ENCODE data around the gene LRMDA.

The LRMDA gene

DNA sequence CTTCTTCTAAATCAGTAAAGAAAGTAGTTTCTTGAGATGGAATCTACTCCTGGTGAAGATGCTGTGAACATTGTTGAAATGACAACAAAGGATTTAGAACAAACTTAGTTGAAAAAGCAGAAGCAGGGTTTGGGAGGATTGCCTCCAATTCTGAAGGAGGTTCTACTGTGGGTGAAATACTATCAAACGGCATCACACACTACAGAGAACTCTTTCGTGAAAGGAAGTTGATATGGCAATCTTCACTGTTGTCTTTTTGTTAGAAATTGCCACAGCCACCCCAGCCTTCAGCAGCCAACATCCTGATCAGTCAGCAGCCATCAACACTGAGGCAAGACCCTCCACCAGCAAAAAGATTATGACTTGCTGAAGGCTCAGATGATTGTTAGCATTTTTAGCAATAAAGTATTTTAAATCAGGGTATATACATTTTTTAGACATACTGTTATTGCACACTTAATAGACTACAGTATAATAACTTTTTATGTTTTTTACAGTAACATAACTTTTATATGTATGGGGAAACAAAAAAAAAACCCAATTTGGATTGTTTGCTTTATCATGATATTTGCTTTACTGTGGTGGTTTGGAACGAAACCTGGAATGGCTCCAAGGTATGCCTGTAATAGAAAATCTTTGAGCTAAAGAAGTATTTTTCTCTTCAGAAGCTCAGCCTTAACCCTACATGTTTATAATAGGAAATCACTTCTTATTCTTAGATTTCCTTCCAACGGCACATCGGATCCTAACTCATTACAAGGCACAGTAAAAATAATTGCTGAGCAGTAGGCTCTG, 257.3 kb downstream of the LRMDA start:
- H3K27ac ChIP-seq (ENCODE audit: low read depth, low read length), result no peak overlapping the region

DNA sequence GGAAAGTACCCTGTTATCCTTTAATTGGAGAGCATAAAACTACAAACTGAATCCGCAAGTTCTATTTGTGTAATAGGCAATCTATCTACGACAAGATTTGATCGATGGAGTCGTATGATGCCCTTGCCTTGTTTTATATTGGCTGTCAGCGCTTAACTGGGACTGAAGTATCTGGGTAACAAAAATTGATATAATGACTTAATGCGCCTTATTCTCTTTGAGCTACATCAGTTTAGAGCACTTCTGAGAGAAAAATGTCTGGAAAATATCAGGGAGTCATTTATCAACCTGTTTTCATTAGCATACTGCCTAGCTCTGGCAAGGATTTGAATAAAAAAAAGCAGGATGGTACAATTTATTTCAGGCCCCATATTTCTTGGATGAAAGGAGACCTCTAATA, 262.1 kb downstream of the LRMDA start:
- no peak overlapping the region for H3K9ac ChIP-seq (ENCODE audit: low read length)
- DNase-seq, result no peak
- H2BK15ac ChIP-seq (replicated peaks; ENCODE audit: low read depth), result no peak overlapping the region
- no peak overlapping the region for H4K8ac ChIP-seq (ENCODE audit: low read depth, low read length)
- no peak overlapping the region for H4K5ac ChIP-seq (ENCODE audit: low read length)
- H3K4me1 ChIP-seq (ENCODE audit: control insufficient read depth, low read depth, low read length), result no peaks in the 10 kb centered on the region
- no CpG with 5 or more reads among the region's 6 CpGs for WGBS (ENCODE audit: extremely low coverage, insufficient coverage, low lambda C conversion rate)
- H3K18ac ChIP-seq (ENCODE audit: low read length), result no peak overlapping the region
- no peak overlapping the region for H3K27ac ChIP-seq (ENCODE audit: low read depth, low read length)
- no peak overlapping the region for H3K4me2 ChIP-seq (ENCODE audit: low read length)
- H3K23ac ChIP-seq (ENCODE audit: low read length), result no peak overlapping the region
- H3K79me1 ChIP-seq (ENCODE audit: low read length), result no peaks in the 10 kb centered on the region
- no peak overlapping the region for H3K4ac ChIP-seq (ENCODE audit: low read depth, low read length)
- no peaks in the 10 kb centered on the region for H3K36me3 ChIP-seq (ENCODE audit: control insufficient read depth, insufficient read depth, low read length)
- H3K79me2 ChIP-seq (ENCODE audit: control insufficient read depth, insufficient read depth, low read length), result no peaks in the 10 kb centered on the region
- H2BK5ac ChIP-seq (ENCODE audit: low read length), result no peak overlapping the region
- no peak overlapping the region for H3K4me3 ChIP-seq (ENCODE audit: low read length)
- H3K27me3 ChIP-seq (ENCODE audit: insufficient read depth, low read length, poor library complexity), result no peaks in the 10 kb centered on the region
- H2AK5ac ChIP-seq (ENCODE audit: low read length), result no peak overlapping the region
- H3K56ac ChIP-seq (ENCODE audit: low read length), result no peak overlapping the region
- no peak overlapping the region for H2BK120ac ChIP-seq (ENCODE audit: low read depth, low read length)

More for the DNA sequence above, 257.3 kb downstream of the LRMDA start:
- no peak overlapping the region for H2BK5ac ChIP-seq (ENCODE audit: low read length)
- H3K23ac ChIP-seq (ENCODE audit: low read length), result no peak overlapping the region
- H3K36me3 ChIP-seq (ENCODE audit: control insufficient read depth, insufficient read depth, low read length), result no peaks in the 10 kb centered on the region
- no peak overlapping the region for H4K5ac ChIP-seq (ENCODE audit: low read length)
- no peak overlapping the region for H3K4me3 ChIP-seq (ENCODE audit: low read length)
- H2BK120ac ChIP-seq (ENCODE audit: low read depth, low read length), result no peak overlapping the region
- no peaks in the 10 kb centered on the region for H3K4me1 ChIP-seq (ENCODE audit: control insufficient read depth, low read depth, low read length)
- H4K8ac ChIP-seq (ENCODE audit: low read depth, low read length), result no peak overlapping the region
- no peak overlapping the region for H2BK15ac ChIP-seq (replicated peaks; ENCODE audit: low read depth)
- no peak overlapping the region for H3K9ac ChIP-seq (ENCODE audit: low read length)
- no peak overlapping the region for H3K4ac ChIP-seq (ENCODE audit: low read depth, low read length)
- no CpG with 5 or more reads among the region's 5 CpGs for WGBS (ENCODE audit: extremely low coverage, insufficient coverage, low lambda C conversion rate)
- H3K56ac ChIP-seq (ENCODE audit: low read length), result no peak overlapping the region
- no peaks in the 10 kb centered on the region for H3K79me2 ChIP-seq (ENCODE audit: control insufficient read depth, insufficient read depth, low read length)
- H3K27me3 ChIP-seq (ENCODE audit: insufficient read depth, low read length, poor library complexity), result no peaks in the 10 kb centered on the region
- no peak for DNase-seq
- H3K4me2 ChIP-seq (ENCODE audit: low read length), result no peak overlapping the region
- H2AK5ac ChIP-seq (ENCODE audit: low read length), result no peak overlapping the region
- no peaks in the 10 kb centered on the region for H3K79me1 ChIP-seq (ENCODE audit: low read length)
- no peak overlapping the region for H3K18ac ChIP-seq (ENCODE audit: low read length)

GRCh38 chr10:75694269-75694668, 262.8 kb downstream of the LRMDA start:
- Histone ChIP-seq H3K4me1 (ENCODE audit: control insufficient read depth, low read depth, low read length) (no peaks in the 10 kb centered on the region), H3K4me3 (ENCODE audit: low read length) (no peak overlapping the region), H3K27ac (ENCODE audit: low read depth, low read length) (no peak overlapping the region), H3K56ac (ENCODE audit: low read length) (no peak overlapping the region), H3K79me2 (ENCODE audit: control insufficient read depth, insufficient read depth, low read length) (no peaks in the 10 kb centered on the region), H4K5ac (ENCODE audit: low read length) (no peak overlapping the region), H2BK120ac (ENCODE audit: low read depth, low read length) (no peak overlapping the region), H3K18ac (ENCODE audit: low read length) (no peak overlapping the region), H2BK5ac (ENCODE audit: low read length) (no peak overlapping the region), H2BK15ac (replicated peaks; ENCODE audit: low read depth) (no peak overlapping the region), H3K4me2 (ENCODE audit: low read length) (no peak overlapping the region), H3K4ac (ENCODE audit: low read depth, low read length) (no peak overlapping the region), H4K8ac (ENCODE audit: low read depth, low read length) (no peak overlapping the region), H3K9ac (ENCODE audit: low read length) (no peak overlapping the region), H3K27me3 (ENCODE audit: insufficient read depth, low read length, poor library complexity) (no peaks in the 10 kb centered on the region), H3K79me1 (ENCODE audit: low read length) (no peaks in the 10 kb centered on the region), H3K23ac (ENCODE audit: low read length) (no peak overlapping the region), H3K36me3 (ENCODE audit: control insufficient read depth, insufficient read depth, low read length) (no peaks in the 10 kb centered on the region), H2AK5ac (ENCODE audit: low read length) (no peak overlapping the region)
- DNase-seq, result no peak
- no CpG with 5 or more reads among the region's 3 CpGs for WGBS (ENCODE audit: extremely low coverage, insufficient coverage, low lambda C conversion rate)

DNA sequence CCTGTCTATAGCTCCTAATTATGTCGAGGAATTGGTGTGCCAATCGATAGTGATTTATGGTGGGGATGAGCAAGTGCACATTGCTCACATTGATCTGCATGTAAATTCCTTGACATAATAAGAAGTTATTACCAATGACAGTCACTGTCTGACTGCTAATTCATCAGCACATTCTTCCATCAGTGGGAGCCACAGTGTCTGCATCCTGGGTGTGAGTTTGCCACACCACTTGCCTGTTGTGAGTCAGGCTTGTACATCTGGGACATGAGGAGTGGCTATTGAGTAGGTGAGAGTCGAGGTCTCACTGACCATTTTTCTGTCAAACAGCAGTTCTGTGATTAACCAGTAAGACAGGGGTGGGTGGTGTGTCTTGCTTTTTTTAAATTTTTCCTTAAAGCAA, 263.4 kb downstream of the LRMDA start:
- no CpG with 5 or more reads among the region's 3 CpGs for WGBS (ENCODE audit: extremely low coverage, insufficient coverage, low lambda C conversion rate)
- Histone ChIP-seq H3K23ac (ENCODE audit: low read length) (no peak overlapping the region), H2BK15ac (replicated peaks; ENCODE audit: low read depth) (no peak overlapping the region)

DNA sequence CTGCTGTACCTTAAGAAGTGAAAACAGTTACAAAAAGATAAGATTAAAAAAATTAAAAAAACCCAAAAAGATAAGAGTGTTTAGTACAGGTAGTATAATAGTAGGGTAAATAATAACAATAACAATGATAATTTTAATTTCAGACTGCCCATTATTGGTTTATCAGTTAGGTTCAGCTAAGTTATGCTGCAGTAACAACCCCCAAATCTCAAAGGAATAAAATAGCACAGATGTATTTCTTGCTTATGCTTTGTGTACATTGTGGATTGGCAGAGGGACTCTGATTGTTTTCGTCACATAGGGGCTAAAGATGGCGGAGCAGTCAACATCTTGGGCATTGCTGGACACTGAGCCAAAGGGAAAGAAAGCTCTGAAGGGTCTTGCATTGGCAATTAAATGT, 264.6 kb downstream of the LRMDA start:
- WGBS (ENCODE audit: extremely low coverage, insufficient coverage, low lambda C conversion rate), result no CpG with 5 or more reads among the region's 2 CpGs

More for the DNA sequence above, 263.4 kb downstream of the LRMDA start:
- H3K56ac ChIP-seq (ENCODE audit: low read length), result no peak overlapping the region
- H3K79me2 ChIP-seq (ENCODE audit: control insufficient read depth, insufficient read depth, low read length), result no peaks in the 10 kb centered on the region
- no peak overlapping the region for H3K27ac ChIP-seq (ENCODE audit: low read depth, low read length)
- H4K5ac ChIP-seq (ENCODE audit: low read length), result no peak overlapping the region
- H3K79me1 ChIP-seq (ENCODE audit: low read length), result no peaks in the 10 kb centered on the region
- H3K4me1 ChIP-seq (ENCODE audit: control insufficient read depth, low read depth, low read length), result no peaks in the 10 kb centered on the region
- no peak overlapping the region for H3K4me3 ChIP-seq (ENCODE audit: low read length)
- no peak overlapping the region for H3K4ac ChIP-seq (ENCODE audit: low read depth, low read length)
- H3K27me3 ChIP-seq (ENCODE audit: insufficient read depth, low read length, poor library complexity), result no peaks in the 10 kb centered on the region
- no peak overlapping the region for H2BK120ac ChIP-seq (ENCODE audit: low read depth, low read length)
- no peaks in the 10 kb centered on the region for H3K36me3 ChIP-seq (ENCODE audit: control insufficient read depth, insufficient read depth, low read length)
- H3K18ac ChIP-seq (ENCODE audit: low read length), result no peak overlapping the region
- no peak overlapping the region for H3K4me2 ChIP-seq (ENCODE audit: low read length)
- H4K8ac ChIP-seq (ENCODE audit: low read depth, low read length), result no peak overlapping the region
- no peak overlapping the region for H3K9ac ChIP-seq (ENCODE audit: low read length)
- no peak overlapping the region for H2BK5ac ChIP-seq (ENCODE audit: low read length)
- no peak overlapping the region for H2AK5ac ChIP-seq (ENCODE audit: low read length)
- no peak for DNase-seq

DNA sequence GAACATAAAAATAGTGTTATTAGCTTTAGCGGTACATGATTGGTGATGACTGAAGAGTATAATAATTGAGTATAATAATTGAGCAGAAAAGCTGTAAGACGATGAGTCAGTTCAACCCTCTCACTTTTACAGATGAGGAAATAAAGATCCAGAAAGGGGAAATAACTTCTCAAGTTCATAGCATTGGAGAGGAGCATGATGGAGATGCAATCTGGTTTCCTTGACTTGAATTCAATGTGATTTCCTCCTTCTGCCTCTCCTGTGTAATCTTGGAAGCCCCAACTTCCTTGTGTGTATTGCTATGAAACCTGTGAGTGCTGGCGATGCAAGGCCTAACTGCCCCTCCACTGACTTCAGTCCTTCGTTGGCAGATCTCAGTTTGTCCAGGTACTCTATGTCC, 265.1 kb downstream of the LRMDA start:
- H2BK5ac ChIP-seq (ENCODE audit: low read length), result no peak overlapping the region
- H3K56ac ChIP-seq (ENCODE audit: low read length), result no peak overlapping the region
- H4K8ac ChIP-seq (ENCODE audit: low read depth, low read length), result no peak overlapping the region
- no peaks in the 10 kb centered on the region for H3K4me1 ChIP-seq (ENCODE audit: control insufficient read depth, low read depth, low read length)
- H3K27me3 ChIP-seq (ENCODE audit: insufficient read depth, low read length, poor library complexity), result no peaks in the 10 kb centered on the region
- H3K18ac ChIP-seq (ENCODE audit: low read length), result no peak overlapping the region
- H4K5ac ChIP-seq (ENCODE audit: low read length), result no peak overlapping the region
- no peak overlapping the region for H3K4me3 ChIP-seq (ENCODE audit: low read length)
- no peak overlapping the region for H2BK120ac ChIP-seq (ENCODE audit: low read depth, low read length)
- no peaks in the 10 kb centered on the region for H3K36me3 ChIP-seq (ENCODE audit: control insufficient read depth, insufficient read depth, low read length)
- no peak overlapping the region for H3K23ac ChIP-seq (ENCODE audit: low read length)
- H3K79me1 ChIP-seq (ENCODE audit: low read length), result no peaks in the 10 kb centered on the region
- H3K4ac ChIP-seq (ENCODE audit: low read depth, low read length), result no peak overlapping the region
- H3K27ac ChIP-seq (ENCODE audit: low read depth, low read length), result no peak overlapping the region
- H3K79me2 ChIP-seq (ENCODE audit: control insufficient read depth, insufficient read depth, low read length), result no peaks in the 10 kb centered on the region
- WGBS (ENCODE audit: extremely low coverage, insufficient coverage, low lambda C conversion rate), result no CpG with 5 or more reads among the region's 4 CpGs
- H2AK5ac ChIP-seq (ENCODE audit: low read length), result no peak overlapping the region
- no peak overlapping the region for H2BK15ac ChIP-seq (replicated peaks; ENCODE audit: low read depth)
- DNase-seq, result no peak
- no peak overlapping the region for H3K4me2 ChIP-seq (ENCODE audit: low read length)
- H3K9ac ChIP-seq (ENCODE audit: low read length), result no peak overlapping the region

More for the DNA sequence above, 264.6 kb downstream of the LRMDA start:
- H3K23ac ChIP-seq (ENCODE audit: low read length), result no peak overlapping the region
- H3K4me3 ChIP-seq (ENCODE audit: low read length), result no peak overlapping the region
- no peak overlapping the region for H3K18ac ChIP-seq (ENCODE audit: low read length)
- H3K4me2 ChIP-seq (ENCODE audit: low read length), result no peak overlapping the region
- H2BK120ac ChIP-seq (ENCODE audit: low read depth, low read length), result no peak overlapping the region
- no peaks in the 10 kb centered on the region for H3K27me3 ChIP-seq (ENCODE audit: insufficient read depth, low read length, poor library complexity)
- no peaks in the 10 kb centered on the region for H3K79me2 ChIP-seq (ENCODE audit: control insufficient read depth, insufficient read depth, low read length)
- no peak overlapping the region for H3K56ac ChIP-seq (ENCODE audit: low read length)
- no peak overlapping the region for H4K5ac ChIP-seq (ENCODE audit: low read length)
- no peak overlapping the region for H2AK5ac ChIP-seq (ENCODE audit: low read length)
- H3K4me1 ChIP-seq (ENCODE audit: control insufficient read depth, low read depth, low read length), result no peaks in the 10 kb centered on the region
- no peaks in the 10 kb centered on the region for H3K79me1 ChIP-seq (ENCODE audit: low read length)
- H3K4ac ChIP-seq (ENCODE audit: low read depth, low read length), result no peak overlapping the region
- no peak overlapping the region for H3K27ac ChIP-seq (ENCODE audit: low read depth, low read length)
- H2BK15ac ChIP-seq (replicated peaks; ENCODE audit: low read depth), result no peak overlapping the region
- no peak overlapping the region for H4K8ac ChIP-seq (ENCODE audit: low read depth, low read length)
- no peak overlapping the region for H2BK5ac ChIP-seq (ENCODE audit: low read length)
- H3K36me3 ChIP-seq (ENCODE audit: control insufficient read depth, insufficient read depth, low read length), result no peaks in the 10 kb centered on the region
- DNase-seq, result no peak
- no peak overlapping the region for H3K9ac ChIP-seq (ENCODE audit: low read length)
